NK-92 (cell line): Measurements from ENCODE around the gene GCNT3.

Source experiments
- DNase-seq: peaks from one replicate; lab custom pipeline; 2025; ENCODE audit not compliant: unreplicated experiment; lab: John Stamatoyannopoulos, UW

GCNT3 gene, protein sequence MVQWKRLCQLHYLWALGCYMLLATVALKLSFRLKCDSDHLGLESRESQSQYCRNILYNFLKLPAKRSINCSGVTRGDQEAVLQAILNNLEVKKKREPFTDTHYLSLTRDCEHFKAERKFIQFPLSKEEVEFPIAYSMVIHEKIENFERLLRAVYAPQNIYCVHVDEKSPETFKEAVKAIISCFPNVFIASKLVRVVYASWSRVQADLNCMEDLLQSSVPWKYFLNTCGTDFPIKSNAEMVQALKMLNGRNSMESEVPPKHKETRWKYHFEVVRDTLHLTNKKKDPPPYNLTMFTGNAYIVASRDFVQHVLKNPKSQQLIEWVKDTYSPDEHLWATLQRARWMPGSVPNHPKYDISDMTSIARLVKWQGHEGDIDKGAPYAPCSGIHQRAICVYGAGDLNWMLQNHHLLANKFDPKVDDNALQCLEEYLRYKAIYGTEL

DNA sequence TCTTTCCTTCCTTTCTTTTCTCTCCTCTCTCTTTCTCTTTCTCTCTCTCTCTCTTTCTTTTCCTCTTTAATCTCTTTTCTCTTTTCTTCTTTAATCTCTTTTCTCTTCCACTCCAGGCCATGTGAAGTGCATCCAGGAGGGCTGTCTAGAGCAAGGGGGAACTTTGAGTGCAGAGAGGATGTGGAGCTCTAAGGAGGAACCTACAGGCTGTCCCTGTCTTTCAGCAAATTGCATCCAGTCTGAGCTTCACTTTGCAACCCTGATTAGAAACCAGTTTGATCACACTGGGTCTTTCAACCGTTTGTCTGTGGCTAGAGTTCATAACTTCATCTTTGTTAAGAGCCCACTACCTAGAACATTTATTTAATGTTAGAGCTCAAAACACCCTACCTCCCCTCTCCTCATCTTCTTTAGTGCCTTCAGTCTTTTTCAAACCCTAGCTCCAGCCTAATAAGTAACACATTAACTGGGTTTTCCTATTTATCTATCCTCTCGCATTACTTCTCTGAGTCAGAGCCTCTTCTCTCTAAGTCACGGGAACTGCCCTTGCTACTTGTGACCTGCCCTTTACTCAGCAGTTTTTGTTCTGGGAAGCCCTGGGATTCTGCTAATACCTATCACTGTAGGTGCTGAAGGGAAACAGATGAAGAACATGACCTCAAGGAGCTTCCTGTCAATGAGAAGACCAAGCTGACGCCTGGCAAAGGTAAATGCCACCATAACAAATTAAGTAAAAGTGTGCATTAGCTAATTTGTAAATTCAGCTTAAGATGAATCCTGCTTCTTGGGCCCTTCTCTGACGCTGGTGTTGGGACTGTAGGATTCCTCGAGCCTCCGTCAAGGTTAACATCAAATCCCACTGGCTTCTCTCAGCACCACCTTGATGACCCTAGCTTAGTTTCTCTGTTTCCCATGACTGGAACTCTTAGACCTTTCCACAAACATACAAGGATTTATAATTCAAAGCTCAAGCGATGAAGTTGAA lies at the start of gene GCNT3:
TSS of gene GCNT3 (plus strand) at position 508 of the 985 bp plus-strand sequence. CDS start 6,456 bp downstream, outside the sequence.
- DNase-seq: no peak

DNA sequence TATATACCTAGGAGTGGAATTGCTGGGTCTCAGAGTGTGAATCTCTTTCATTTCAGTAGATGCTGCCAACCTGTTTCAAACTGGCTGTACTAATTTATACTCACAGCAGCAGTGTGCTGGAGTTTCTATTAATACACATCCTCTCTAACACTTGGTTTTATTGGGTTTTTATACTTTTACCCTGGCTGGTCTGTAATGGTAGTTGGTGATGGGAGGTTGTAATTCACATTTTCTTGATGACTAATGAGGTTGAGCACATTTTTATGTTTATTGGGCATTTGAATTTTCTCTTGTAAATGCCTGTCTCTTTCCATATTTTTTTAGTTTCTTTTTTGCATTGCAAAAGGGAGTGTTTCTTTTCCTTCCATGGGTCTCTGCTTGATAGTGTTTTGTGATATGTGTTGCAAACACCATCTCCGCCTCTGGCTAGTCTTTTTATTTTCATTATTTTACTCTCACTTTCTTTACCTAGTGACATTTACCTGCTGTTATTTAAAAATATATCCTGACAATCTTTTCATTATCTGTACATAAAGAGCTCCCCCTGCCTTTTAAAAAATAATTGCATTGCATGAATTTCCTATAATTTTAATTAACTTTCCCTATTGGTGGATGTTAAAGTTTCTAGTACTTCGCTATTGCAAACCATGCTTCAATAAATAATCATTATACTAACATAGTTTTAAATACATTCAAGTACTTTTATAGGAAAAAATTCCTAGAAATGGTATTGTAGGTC lies 49.0 kb upstream of the GCNT3 start:
- DNase-seq: no peak

DNA sequence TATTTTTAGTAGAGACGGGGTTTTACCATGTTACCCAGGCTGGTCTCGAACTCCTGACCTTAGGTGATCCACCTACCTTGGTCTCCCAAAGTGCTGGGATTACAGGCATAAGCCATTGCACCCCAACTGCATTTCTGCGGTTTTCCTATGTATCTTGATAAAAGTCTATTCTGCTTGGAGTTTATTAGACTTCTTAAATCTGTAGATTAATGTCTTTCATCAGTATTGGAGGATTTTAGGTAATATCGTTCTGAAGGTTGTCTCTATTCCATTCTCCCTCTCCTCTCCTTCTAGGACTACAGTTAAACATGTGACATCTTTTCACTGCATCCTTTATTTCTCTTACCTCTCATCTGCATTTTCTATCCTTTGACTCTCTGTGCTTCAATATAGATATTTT lies 46.3 kb upstream of the GCNT3 start:
- no peak for DNase-seq

DNA sequence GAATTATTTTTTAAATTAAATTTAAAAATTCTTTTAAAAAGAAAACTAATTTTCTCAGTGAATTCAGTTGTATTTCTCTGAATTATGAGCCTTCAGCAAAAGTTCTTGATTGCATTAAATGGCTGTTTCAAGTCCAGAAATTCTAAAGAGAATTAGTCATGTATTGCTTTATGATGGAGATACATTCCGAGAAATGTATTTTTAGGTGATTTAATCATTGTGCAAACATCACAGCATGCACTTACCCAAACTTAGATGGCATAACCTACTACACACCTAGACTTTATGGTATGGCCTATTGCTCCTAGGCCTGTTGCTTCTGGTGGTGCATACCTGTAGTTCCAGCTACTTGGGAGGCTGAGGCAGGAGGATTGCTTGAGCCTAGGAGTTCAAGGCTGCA lies 44.3 kb upstream of the GCNT3 start:
- no peak for DNase-seq

DNA sequence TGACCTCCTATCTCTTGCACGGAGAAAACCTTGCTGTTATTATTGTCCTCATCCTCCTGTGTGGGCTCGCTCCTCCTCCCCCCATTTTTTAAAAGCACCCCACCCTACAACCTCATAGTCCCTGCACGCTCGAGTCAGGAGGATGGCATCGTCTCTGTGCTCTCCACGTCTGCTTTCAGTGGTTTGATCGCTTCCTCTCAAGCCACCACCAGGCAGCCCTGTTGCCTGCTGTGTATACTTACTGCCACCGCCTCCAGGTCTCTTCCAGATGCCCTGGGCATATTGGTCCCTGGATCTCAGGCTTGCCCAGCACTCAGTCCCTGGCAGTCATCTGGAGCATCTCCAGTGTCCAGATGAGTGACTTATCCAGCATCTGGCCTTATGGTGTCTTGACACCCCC lies 42.1 kb upstream of the GCNT3 start:
- no peak for DNase-seq

DNA sequence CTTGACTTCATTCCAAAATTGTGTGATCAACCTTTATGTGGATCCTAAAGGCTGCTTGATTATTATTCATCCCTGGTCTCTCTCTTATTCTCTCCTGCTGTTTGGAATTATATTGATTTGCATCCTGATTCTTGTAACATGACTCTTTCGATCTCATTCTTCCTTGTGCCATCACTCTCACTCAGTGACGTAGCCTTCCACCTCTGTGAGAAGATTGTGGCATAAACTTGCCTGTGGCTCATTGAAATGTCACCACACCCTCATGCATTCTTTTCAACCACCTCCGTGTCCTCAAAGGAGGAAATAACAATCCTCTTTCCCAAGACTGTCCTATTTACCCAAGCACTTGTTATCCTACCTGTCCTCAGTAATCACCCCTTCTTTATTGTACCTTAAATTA lies 41.3 kb upstream of the GCNT3 start:
- no peak for DNase-seq

DNA sequence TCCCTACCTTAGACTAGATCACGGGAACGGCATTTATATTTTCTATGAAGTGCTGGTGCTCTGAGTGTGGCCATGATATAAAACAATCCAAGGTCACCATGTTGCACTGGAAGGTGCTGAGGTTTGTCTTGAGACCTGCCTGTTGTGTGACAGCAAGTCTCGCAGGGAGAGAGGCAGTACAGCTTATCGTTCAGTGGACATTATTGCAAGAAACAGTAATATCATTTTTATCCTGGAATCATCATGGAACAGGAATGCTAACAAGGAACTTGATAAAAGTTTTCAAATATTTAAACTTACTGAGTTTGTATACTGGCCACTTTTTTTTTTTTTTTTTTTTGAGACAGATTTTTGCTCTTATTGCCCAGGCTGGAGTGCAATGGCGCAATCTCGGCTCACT lies 40.0 kb upstream of the GCNT3 start:
- DNase-seq: no peak

DNA sequence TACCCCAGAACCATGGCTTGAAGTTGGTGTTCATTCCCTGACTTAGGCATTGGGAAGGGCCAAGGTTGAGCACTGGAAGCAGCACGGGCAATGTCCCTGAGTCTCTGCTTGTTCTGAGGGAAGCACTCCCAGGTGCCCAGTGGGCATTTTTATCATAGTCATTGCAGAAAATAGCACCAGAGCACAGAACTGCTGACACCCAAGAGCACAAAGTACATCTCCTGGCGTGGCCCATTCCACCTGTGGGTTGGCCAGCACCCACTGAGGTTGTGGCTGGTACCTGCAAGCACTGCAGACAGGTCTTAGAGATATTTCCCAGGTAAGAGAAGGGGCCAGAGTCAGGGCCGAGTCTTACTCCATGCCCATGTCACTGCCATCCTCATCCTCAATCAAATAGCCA lies 28.5 kb upstream of the GCNT3 start:
- no peak for DNase-seq

DNA sequence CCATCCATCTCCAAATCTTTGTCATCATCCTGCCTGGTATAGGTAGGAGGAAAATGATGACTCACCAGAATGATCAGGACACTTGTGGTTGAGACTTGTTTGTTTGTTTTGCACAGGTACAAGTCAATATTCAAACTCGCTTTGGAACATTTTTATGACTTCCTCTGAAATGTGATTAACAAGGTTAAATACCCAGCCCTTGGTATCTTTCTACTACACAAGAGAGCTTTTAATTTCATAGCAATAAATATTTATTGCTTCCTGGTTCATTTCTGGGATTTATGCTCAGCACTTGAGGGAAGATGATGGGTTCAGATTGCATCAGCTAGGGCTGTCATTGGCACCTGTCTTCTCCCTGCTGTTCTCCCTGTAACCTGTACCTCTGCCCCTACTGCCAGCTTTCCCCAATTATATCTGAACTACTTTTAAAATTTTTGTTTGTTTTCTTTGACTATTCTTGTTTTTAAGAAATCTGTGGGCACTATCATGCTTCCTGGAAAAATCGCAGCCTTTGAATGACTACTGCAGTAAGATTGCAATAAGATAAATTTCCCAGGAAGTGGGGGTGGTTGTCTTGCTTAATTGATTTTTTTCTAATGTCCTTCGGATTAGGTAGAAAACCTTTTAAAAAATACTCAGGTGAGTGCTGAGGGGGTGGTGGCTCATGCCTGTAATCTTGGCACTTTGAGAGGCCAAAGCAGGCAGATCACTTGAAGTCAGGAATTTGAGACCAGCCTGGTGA lies 24.3 kb upstream of the GCNT3 start:
- DNase-seq: no peak

DNA sequence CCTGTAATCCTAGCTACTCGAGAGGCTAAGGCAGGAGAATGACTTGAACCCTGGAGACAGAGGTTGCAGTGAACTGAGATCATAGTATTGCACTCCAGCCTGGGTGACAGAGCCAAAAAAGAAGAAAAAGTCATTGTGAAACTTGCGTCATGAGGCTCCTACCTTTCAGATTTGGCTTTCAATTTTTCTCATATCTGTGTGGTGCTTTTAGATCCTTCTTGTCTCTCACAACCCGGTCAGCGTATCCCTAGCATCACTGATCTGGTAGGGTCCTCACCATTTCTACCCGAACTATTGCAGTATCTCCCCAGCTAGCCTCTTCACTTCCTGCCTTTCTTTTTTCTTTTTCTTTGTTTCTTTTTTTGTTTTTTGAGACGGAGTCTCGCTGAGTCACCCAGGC lies 21.6 kb upstream of the GCNT3 start:
- DNase-seq: no peak

DNA sequence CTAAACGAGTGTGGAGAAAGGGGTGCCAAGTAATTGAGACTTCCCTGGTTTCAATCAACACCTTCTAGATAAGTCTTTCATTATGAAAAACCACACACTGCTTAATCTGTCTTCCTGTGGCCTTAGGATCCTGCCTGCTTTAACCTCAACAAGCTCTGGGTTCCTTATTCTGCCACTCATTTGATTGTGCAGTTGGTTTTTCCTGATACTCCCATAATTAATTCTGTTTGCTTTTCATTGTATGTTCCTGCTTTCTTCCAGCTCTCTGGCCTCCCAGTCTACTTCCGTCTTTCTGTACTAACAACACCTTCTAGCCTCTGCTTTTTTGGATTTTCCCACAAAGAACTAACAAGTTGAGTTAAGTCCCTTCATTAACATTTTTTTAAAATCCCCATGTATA lies 20.2 kb upstream of the GCNT3 start:
- DNase-seq: no peak

DNA sequence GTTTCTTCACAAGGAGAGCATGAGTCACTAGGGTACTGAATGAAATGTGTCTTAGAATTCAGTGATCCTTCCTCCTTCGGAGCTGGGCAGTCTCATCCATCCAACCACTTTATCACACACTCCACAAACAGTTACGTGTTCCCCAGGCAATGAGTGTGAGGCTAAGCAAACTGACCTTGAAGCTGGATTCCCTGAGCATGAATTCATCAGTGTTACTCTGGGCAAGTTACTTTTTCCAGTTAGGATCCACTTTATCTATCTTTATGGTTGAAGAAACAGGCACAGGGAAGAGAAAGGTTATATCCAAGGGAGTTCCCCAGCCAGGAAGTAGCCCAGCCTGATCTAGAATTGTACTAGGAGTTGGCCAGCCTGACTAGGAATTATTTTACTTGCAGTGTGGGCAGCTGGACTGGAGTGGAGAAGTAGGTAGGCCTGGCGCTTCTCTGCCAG lies 17.1 kb upstream of the GCNT3 start:
- DNase-seq: no peak

DNA sequence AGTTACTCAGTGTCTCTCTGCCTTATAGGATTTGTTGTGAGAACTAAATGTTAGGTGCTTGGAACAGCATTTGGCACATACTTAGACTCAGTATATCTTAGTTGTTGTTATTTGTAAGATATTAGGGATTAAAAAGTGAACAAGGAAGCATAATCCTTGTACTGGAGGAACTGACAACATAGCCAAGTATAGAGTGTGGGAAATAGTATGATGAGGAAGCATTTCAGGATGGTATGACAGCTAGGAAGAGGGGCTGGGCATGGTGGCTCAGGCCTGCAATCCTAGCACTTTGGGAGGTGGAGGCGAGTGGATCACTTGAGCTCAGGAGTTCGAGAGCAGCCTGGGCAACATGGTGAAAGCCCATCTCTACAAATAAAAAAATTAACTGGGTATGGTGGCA lies 16.6 kb upstream of the GCNT3 start:
- DNase-seq: no peak

DNA sequence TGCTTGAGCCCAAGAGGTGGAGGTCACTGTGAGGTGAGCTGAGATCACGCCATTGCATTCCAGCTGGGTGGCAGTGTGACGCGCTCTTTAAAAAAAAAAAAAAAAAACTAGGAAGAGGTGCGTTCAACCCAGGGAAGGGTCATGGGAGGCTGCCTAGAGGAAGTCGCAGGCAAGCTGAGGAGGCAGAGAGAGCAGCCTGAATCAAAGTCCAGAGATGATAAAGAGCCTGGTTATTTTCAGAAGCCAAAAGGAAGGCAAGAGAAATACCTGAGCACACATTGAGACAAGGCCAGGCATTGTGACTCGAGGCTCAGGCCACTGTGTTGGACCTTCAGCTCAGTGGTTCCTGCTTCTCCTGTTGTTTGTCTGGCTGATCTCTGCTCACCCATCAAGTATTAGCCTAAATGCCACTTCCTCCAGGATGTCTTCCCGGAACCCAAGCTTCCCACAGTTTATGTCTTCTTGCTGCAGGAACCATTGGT lies 16.1 kb upstream of the GCNT3 start:
- no peak for DNase-seq

DNA sequence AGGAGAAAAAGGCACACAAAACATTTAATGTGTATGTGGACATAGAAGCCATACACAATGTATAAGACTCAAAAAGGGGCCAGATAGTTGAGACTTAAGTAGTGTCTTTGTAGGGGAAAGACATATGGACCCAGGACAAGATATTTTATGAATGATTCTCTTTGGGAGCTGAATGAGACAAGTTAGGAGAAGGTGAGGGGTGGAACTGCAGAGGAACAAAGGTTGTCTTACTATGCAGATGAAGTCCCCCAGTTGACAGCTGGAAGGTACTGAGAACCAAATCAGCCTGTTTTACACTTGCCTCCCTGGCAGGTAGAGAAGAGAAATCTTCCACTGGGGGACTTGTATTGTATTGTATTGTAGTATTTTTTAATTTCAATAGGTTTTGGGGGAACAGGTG lies 14.9 kb upstream of the GCNT3 start:
- no peak for DNase-seq

DNA sequence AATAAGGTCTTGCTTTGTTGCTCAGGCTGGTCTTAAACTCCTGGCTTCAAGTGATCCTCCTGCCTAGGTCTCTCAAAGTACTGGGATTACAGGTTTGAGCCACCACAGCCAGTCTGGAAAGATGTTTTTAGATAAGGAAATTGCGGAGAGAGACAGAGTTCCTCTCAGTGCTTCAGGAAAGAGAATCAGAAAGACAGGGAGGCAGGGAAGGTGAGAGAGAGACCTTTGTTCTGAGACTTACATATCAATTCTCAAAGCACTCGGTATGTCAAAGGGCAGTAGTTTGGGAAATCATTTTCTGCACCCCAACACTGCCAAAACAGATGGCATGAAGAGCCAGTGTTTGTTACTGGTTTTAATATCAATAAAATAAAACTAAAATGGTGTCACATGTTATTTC lies 13.1 kb upstream of the GCNT3 start:
- no peak for DNase-seq

DNA sequence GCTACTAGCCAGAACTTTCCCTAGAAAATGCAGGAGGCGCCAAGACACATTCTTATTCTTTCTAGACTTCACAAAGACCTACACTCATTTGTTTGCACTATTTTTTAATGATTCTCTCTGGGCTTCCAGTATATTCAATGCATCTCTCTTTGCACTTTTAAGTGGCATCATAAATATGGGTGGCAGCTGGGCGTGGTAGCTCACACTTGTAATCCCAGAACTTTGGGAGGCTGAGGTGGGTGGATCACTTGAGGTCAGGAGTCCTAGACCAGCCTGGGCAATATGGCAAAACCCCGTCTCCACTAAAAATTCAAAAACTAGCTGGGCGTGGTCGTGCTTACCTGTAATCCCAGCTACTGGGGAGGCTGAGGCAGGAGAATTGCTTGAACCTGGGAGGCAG lies 5.6 kb upstream of the GCNT3 start:
- no peak for DNase-seq

DNA sequence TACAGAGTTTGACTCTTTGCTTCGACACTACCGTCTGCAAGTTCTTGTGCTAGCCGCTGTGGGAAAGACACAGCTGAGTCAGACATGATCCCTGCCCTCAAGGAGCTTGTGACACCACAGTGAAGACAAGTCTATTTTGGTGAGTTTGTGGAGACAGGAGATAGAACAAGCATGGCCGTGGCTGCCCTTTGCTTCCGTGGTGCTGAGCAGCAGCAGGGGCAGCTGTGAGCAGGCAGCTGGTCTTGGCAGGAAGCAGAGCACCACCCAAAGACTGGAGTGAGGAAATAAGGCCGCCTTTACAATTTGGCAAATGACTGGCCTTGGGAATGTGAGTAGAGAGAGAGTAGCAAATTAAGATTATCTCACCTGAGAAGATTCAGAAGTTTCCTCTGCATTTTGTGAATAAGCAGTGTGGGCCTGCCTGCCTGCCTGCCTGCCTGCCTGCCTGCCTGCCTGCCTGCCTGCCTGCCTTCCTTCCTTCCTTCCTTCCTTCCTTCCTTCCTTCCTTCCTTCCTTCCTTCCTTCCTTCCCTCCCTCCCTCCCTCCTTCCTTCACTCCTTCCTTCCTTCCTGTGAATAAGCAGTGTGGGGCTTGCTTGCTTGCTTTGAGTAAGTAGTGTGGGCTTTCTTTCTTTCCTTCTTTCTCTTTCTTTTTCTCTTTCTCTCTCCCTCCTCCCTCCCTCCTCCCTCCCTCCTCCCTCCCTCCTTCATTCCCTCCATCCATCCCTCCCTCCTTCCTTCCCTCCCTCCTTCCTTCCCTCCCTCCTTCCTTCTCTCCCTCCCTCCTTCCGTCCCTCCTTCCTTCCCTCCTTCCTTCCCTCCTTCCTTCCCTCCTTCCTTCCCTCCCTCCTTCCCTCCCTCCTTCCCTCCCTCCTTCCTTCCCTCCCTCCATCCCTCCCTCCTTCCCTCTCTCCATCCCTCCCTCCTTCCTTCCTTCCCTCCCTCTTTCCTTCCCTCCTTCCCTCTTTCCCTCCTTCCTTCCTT lies 1.6 kb upstream of the GCNT3 start:
- no peak for DNase-seq

DNA sequence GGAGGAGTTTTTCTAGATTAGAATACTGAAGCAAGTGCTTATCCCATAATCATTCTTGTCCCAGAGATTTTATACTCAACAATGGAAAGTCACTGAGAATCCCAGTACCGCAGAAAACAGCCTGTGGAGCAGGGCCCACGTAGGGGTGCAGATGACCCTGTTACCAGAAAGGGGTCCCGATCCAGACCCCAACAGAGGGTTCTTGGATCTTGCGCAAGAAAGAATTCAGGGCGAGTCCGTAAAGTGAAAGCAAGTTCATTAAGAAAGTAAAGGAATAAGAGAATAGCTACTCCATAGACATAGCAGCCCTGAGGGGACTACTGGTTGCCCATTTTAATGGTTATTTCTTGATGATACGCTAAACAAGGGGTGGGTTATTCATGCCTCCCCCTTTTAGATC lies 2.6 kb downstream of the GCNT3 start:
- DNase-seq: no peak
